Measurements from ENCODE around the gene DIS3L2.

GRCh38 chr2:232162187-232162586 is 200.7 kb downstream of the DIS3L2 start:
- TF ChIP-seq, protein P1, sequence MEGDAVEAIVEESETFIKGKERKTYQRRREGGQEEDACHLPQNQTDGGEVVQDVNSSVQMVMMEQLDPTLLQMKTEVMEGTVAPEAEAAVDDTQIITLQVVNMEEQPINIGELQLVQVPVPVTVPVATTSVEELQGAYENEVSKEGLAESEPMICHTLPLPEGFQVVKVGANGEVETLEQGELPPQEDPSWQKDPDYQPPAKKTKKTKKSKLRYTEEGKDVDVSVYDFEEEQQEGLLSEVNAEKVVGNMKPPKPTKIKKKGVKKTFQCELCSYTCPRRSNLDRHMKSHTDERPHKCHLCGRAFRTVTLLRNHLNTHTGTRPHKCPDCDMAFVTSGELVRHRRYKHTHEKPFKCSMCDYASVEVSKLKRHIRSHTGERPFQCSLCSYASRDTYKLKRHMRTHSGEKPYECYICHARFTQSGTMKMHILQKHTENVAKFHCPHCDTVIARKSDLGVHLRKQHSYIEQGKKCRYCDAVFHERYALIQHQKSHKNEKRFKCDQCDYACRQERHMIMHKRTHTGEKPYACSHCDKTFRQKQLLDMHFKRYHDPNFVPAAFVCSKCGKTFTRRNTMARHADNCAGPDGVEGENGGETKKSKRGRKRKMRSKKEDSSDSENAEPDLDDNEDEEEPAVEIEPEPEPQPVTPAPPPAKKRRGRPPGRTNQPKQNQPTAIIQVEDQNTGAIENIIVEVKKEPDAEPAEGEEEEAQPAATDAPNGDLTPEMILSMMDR (IDR thresholded peaks at IDR 0.05; ENCODE audit: insufficient read depth, low read depth, low read length) = no peak
- no peak for TF ChIP-seq EZH2 (IDR thresholded peaks at IDR 0.05; ENCODE audit: insufficient read depth, low read length)
